GM18517 (cell line): ENCODE results near the gene BTNL9.
"Not testable (repeated sequence)": the region's sequence is repeated elsewhere in the genome, so short reads cannot be mapped to it uniquely, and the experiment has no call there.

Experiments used
- ATAC-seq: cut with Tn5 transposase; IDR thresholded peaks from one replicate; pipeline ENCODE4 v1.9.1; 2021; ENCODE audit warnings: mild to moderate bottlenecking, moderate library complexity; ENCODE audit not compliant: unreplicated experiment

Gene BTNL9

DNA sequence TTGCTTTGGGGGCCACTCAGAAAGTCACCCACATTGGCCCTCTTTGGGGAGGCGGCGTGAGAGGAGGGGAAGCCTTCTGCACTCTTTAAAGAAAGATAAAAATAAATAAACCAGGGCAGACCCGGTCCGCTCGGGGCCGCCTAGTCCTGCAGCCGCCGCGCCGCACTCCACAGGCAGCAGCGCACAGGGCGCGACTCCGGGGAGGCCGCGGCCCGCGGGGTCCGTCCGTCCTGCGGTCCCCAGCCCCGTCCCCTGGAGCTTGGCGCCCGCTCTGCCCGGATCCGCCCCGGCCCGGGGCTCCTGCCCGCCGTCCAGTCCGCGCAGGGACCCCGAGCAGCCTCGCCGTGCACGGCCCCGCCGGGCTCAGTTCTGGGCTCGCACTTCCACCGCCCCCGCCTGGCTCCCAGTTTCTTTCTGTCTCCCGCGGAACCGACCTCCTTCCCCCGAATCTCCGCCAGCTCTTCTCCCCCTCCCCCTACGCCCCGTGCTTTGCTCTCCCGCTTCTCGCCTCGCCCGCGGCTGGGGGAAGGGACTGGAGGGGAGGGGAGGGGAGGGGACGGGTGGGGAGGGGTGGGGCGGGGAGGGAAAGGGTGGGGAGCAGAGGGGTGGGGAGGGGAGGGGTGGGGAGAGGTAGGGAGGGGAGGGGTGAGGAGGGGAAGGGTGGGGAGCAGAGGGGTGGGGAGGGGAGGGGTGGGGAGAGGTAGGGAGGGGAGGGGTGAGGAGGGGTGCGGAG, 57.9 kb downstream of the BTNL9 start:
- not testable (repeated sequence) for ATAC-seq

GRCh38 chr5:181098762-181099601, 58.9 kb downstream of the BTNL9 start:
- ATAC-seq: no peak

DNA sequence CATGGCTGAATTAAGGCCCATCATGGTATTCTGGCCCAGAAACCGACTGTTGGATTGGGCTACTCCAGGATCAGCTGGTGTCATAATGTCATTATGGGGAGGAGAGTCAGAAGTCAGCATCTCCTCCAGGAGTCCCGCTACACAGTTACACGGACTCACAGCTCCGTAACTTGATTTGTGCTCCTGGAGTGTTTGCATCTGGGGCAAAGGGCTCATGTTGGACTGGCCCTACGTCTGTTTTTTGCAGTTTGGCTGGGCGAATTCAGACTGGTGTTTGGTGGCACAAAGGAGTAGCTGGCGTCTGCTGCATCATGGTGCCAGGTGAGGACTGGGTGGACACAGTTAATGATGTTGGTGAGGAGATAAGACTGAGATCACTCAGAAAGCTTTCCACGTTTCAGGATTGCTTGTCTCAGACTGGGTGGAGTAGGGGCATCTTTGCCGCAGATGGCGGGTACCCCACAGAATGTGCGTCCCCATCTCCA, 59.6 kb downstream of the BTNL9 start:
- no peak for ATAC-seq

GRCh38 chr5:181100121-181100875, 60.2 kb downstream of the BTNL9 start:
- no peak for ATAC-seq

GRCh38 chr5:181101030-181101641, 61.1 kb downstream of the BTNL9 start:
- not testable (repeated sequence) for ATAC-seq

DNA sequence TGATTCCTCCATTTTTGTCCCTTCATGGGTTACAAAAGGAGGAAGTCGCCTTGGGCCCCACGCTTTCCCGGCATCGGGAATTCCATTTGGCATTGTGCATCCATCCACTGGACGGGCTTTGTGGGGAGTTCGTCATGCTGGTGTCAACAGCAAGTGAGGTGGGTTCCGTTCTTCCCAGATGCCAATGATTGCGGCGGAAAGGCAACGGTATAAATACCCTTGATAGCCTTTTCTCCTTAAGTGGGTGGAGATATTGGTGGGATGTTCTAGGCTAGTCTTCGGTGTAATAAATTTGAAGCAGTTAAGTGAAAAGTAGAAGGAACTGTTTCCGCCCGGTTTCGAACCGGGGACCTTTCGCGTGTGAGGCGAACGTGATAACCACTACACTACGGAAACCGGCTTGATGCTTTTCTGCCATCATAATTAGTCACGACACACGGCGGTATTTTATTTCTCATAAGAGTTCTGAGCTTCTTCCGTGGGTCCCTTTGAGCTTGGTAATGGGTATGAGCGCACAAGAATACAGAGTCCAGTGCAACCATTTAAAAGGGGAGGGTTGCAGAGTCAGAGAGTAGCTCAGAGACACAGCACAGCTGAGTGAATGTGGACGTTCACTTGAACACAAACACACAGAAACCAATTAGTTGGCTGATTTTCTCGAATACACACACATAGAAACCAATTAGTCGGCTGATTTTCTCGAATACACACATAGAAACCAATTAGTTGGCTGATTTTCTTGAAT, 62.0 kb downstream of the BTNL9 start:
- not testable (repeated sequence) for ATAC-seq

GRCh38 chr5:181104259-181104568, 64.1 kb downstream of the BTNL9 start:
- ATAC-seq: not testable (repeated sequence)

DNA sequence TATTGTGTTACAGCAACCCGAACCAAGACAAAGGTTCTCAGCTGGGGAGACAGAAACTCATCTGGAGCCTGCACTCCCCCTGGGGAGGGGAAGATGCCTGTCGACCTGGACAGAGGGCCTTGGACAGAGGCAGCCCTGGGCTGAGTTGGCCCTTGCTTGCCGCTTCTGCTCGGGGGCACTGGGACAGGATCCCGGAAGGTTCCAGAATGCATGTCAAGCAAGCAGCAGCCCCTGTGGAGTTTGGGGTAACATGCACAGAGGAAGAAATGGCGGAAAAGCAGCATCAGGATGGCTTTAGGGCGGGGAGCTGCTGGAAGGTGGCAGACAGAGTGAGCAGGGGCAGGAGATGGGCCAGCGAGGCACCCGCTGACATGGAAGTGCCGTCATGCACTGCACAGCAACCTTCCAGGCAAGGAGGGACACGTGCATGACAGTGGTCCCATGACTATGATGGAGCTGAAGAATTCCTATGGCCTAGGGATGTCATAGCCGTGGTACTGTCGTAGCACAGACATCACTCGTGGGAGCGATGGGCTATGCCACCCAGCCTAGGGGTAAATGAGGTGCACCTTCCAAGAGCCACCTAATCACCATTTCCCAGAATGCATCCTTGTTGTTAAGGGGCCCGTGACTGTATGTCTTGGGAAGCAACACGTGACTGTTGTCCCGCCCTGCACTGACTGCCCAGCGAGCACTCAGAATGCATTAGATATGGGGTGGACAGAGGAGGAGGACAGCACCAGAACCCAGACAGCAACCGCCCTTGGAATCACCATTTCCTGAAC, 64.7 kb downstream of the BTNL9 start:
- ATAC-seq: not testable (repeated sequence)

DNA sequence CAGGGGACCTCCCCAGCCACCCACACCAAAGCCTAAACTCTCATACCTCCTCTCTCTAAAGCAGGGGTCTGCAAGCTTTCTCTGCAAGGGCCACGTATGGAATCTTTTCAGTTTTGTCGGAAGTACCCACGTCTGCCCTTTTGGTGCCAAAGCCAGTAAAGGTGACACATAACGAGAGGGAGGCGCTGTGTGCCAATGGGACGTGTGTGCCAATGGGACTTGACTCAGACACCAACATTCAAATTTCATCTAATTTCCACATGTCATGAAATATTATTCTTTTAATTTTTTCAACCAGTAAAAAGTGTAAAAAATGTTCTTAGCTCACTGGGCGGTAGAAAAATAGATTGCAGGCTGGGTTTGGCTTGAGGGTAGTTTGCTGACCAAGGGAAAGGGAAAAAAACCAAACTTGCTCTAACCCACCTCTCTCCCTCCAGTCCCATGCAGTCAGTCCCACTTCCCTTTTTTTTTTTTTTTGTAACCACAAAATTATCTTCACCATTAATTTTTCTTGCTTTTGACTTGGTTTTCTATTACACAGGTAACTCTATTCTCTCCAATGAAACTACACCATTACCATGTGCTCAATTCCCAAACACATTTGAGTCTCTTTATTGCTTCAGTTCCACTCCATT, 65.4 kb downstream of the BTNL9 start:
- ATAC-seq: no peak

DNA sequence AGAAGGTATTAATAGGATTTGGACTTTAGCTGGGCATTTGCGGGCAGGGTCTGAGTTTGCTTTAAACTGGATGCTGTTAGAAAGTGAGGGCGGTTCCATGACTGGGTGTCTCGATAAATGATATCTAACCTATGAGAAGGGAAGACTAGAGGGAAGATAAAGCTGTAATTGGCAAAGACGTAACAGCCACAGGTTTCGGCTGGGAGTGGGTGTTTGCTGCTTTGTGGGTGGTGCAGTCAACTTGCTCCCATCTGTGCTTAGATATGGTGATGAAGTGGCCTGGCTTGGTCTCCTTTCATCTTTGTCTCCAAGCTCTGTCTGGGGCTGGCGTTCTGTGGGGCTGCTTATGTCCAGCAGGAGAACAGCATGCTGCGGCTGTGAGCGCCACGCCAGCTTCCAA, 67.6 kb downstream of the BTNL9 start:
- no peak for ATAC-seq

- ATAC-seq: no peak
Observed at GRCh38 chr5:181108578-181109165, 68.6 kb downstream of the BTNL9 start.

DNA sequence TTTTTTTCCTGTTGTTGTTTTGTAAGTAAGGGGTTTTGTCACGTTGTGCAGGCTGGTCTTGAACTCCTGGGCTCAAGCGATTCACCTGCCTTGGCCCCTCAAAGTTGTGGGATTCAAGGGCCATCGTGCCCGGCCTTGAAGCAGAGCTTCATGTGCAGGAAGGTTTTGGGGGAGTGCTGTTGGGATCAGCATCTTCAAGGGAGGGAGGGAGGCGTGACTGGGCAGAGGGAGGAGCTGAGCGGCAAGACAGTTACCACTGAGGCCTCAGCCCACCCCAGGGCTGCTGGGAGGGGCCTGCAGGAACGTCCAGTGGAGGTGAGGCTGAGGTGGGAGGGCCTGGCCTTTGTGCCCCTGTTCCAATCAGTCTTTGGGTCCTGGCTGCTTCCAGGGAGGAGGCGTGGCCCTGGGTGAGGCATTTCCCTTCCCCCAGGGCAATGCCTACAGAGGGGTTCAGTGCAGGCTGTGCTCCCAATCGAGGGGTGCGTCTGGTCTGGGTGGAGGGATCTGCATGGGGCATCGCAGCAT, 69.5 kb downstream of the BTNL9 start:
- ATAC-seq: no peak

DNA sequence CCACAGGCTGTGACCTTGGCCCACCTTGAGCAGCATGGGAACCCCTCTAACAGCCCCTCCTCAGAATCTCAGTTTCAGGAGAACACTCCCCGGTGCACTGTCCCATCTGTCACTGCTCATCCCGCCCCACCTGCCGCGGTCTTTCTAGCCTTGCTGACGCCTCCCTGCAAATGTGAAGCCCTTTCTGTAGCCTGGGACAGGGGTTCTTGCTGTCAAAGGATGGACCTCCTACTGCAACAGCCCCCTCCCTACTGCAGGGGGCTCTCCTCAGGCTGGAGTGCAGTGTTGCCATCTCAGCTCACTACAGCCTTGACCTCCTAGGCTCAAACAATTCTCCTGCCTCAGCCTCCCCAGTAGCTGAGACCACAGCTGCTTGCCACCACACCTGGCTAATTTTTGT, 70.9 kb downstream of the BTNL9 start:
- no peak for ATAC-seq
